ELR (cell line): ENCODE measurements around the gene SPEG.

ENCODE experiments used
- DNase-seq: peaks from one replicate; pipeline ENCODE4 v3.0.0-alpha.2; 2015; ENCODE audit warnings: low read depth

Gene SPEG

GRCh38 chr2:219480004-219480403, 45.4 kb downstream of the SPEG start:
- DNase-seq, result no peak

- no peak for DNase-seq
These were observed 48.2 kb downstream of the SPEG start for GRCh38 chr2:219482674-219483405.

- DNase-seq, result no peak
These were observed 49.1 kb downstream of the SPEG start for GRCh38 chr2:219483451-219484342.

GRCh38 chr2:219484343-219485200, 49.9 kb downstream of the SPEG start:
- DNase-seq, result no peak

GRCh38 chr2:219485201-219485580, 50.5 kb downstream of the SPEG start:
- DNase-seq, result no peak

GRCh38 chr2:219486380-219486959, 51.8 kb downstream of the SPEG start:
- DNase-seq, result no peak

GRCh38 chr2:219488149-219488843, 53.7 kb downstream of the SPEG start:
- no peak for DNase-seq

GRCh38 chr2:219488844-219489194, 54.2 kb downstream of the SPEG start:
- no peak for DNase-seq

- no peak for DNase-seq
These were observed 54.7 kb downstream of the SPEG start for GRCh38 chr2:219489315-219489714.

- no peak for DNase-seq
These were observed 55.5 kb downstream of the SPEG start for GRCh38 chr2:219490186-219490585.

GRCh38 chr2:219490600-219491130, 56.0 kb downstream of the SPEG start:
- DNase-seq, result no peak

GRCh38 chr2:219491278-219491963, 56.8 kb downstream of the SPEG start:
- no peak for DNase-seq

- no peak for DNase-seq
These were observed 57.9 kb downstream of the SPEG start for GRCh38 chr2:219492575-219492974.

GRCh38 chr2:219493086-219493485, 58.4 kb downstream of the SPEG start:
- no peak for DNase-seq

GRCh38 chr2:219494952-219495530, 60.4 kb downstream of the SPEG start:
- DNase-seq, result no peak

- peak; percentile 83 for DNase-seq
These were observed 61.0 kb downstream of the SPEG start for GRCh38 chr2:219495531-219496122.

GRCh38 chr2:219496247-219496824, 61.7 kb downstream of the SPEG start:
- DNase-seq, result no peak

GRCh38 chr2:219496825-219497494, 62.3 kb downstream of the SPEG start:
- DNase-seq, result no peak
